Keratinocyte (primary cell): ENCODE results near the gene GRB2.

Experiments
- CTCF ChIP-seq, 3 experiments: IDR thresholded peaks in 1 of 3; conservative IDR thresholded peaks in 1 of 3; optimal IDR thresholded peaks in 1 of 3; 2 replicates in 2 of 3; 3 replicates in 1 of 3; pipeline versions ENCODE3 to v1.5.1; 2011; ENCODE audit warnings: low read length in 3 of 3, mild to moderate bottlenecking in 3 of 3, moderate library complexity in 2 of 3, control low read depth in 1 of 3, inconsistent platforms in 1 of 3; ENCODE audit not compliant: insufficient read depth in 2 of 3; ENCODE audit errors: extremely low read depth in 1 of 3
- EZH2 ChIP-seq: IDR thresholded peaks from one replicate; pipeline ENCODE4 v1.6.1; 2012; ENCODE audit warnings: inconsistent platforms, mild to moderate bottlenecking, low read length, moderate library complexity

GRCh38 chr17:75353176-75353575, 52.3 kb downstream of the GRB2 start:
- TF ChIP-seq CTCF (optimal IDR thresholded peaks at IDR 0.05 in 1 of 3, IDR thresholded peaks at IDR 0.05 in 1 of 3, conservative IDR thresholded peaks at IDR 0.05 in 1 of 3; ENCODE audit: extremely low read depth in 1 of 3, insufficient read depth in 2 of 3, low read length in 3 of 3): no peak
- TF ChIP-seq EZH2: no peak
